ELF-1 (cell line): Measurements from ENCODE around the gene C10orf120.

ENCODE experiments used
- DNase-seq: peaks from one replicate; pipeline ENCODE4 v3.0.0-alpha.2; 2016; ENCODE audit warnings: low read depth, low spot score

C10orf120 gene

GRCh38 chr10:122703483-122704448 is 4.1 kb upstream of the C10orf120 start:
- peak; percentile 77 for DNase-seq

- no peak for DNase-seq
These were observed 2.6 kb upstream of the C10orf120 start for GRCh38 chr10:122702275-122702674.

- no peak for DNase-seq
These were observed 2.0 kb upstream of the C10orf120 start for GRCh38 chr10:122701652-122702051.

GRCh38 chr10:122696687-122697086 is 3.0 kb downstream of the C10orf120 start:
- no peak for DNase-seq

GRCh38 chr10:122692744-122693143 is 6.9 kb downstream of the C10orf120 start:
- DNase-seq, result no peak

- DNase-seq, result no peak
These were observed 10.4 kb downstream of the C10orf120 start for GRCh38 chr10:122689146-122689820.

- DNase-seq, result peak; percentile 27
These were observed 11.2 kb downstream of the C10orf120 start for GRCh38 chr10:122688293-122688989.

GRCh38 chr10:122682522-122682921 is 17.1 kb downstream of the C10orf120 start:
- no peak for DNase-seq

GRCh38 chr10:122678266-122678665 is 21.4 kb downstream of the C10orf120 start:
- no peak for DNase-seq

GRCh38 chr10:122675278-122675677 is 24.4 kb downstream of the C10orf120 start:
- no peak for DNase-seq

GRCh38 chr10:122674781-122675180 is 24.9 kb downstream of the C10orf120 start:
- no peak for DNase-seq

- no peak for DNase-seq
These were observed 25.9 kb downstream of the C10orf120 start for GRCh38 chr10:122673731-122674130.

GRCh38 chr10:122673269-122673668 is 26.4 kb downstream of the C10orf120 start:
- DNase-seq, result no peak

- DNase-seq, result peak; percentile 8
These were observed 27.0 kb downstream of the C10orf120 start for GRCh38 chr10:122672655-122673054.

- no peak for DNase-seq
These were observed 28.3 kb downstream of the C10orf120 start for GRCh38 chr10:122671355-122671754.

- peak; percentile 76 for DNase-seq
These were observed 29.8 kb downstream of the C10orf120 start for GRCh38 chr10:122669842-122670241.

- DNase-seq, result no peak
These were observed 30.6 kb downstream of the C10orf120 start for GRCh38 chr10:122669045-122669444.

GRCh38 chr10:122665946-122666345 is 33.7 kb downstream of the C10orf120 start:
- DNase-seq, result no peak

- no peak for DNase-seq
These were observed 34.3 kb downstream of the C10orf120 start for GRCh38 chr10:122665329-122665860.

GRCh38 chr10:122664501-122664900 is 35.1 kb downstream of the C10orf120 start:
- no peak for DNase-seq

- DNase-seq, result no peak
These were observed 36.0 kb downstream of the C10orf120 start for GRCh38 chr10:122663516-122664130.
